GOT3 (cell line): ENCODE results near the gene SOX6.
"Not testable (repeated sequence)": the region's sequence is repeated elsewhere in the genome, so short reads cannot be mapped to it uniquely, and the experiment has no call there.

Source experiments
- DNase-seq: peaks from one replicate; lab custom pipeline; 2025; ENCODE audit warnings: mixed read lengths; lab: John Stamatoyannopoulos, UW

SOX6 gene

GRCh38 chr11:16149476-16149875, 206.9 kb downstream of the SOX6 start:
- no peak for DNase-seq

GRCh38 chr11:16148301-16148931, 207.9 kb downstream of the SOX6 start:
- DNase-seq: no peak

- not testable (repeated sequence) for DNase-seq
Measured at GRCh38 chr11:16146980-16147379, 209.4 kb downstream of the SOX6 start.

- not testable (repeated sequence) for DNase-seq
Measured at GRCh38 chr11:16141614-16142013, 214.7 kb downstream of the SOX6 start.

GRCh38 chr11:16141162-16141561, 215.2 kb downstream of the SOX6 start:
- DNase-seq: not testable (repeated sequence)

- DNase-seq: no peak
Measured at GRCh38 chr11:16136792-16137390, 219.5 kb downstream of the SOX6 start.

GRCh38 chr11:16133867-16134266, 222.5 kb downstream of the SOX6 start:
- no peak for DNase-seq

- DNase-seq: no peak
Measured at GRCh38 chr11:16127732-16128131, 228.6 kb downstream of the SOX6 start.

GRCh38 chr11:16126362-16126761, 230.0 kb downstream of the SOX6 start:
- DNase-seq: no peak

GRCh38 chr11:16125796-16126195, 230.6 kb downstream of the SOX6 start:
- DNase-seq: no peak

- no peak for DNase-seq
Measured at GRCh38 chr11:16124390-16124789, 232.0 kb downstream of the SOX6 start.

GRCh38 chr11:16121853-16122252, 234.5 kb downstream of the SOX6 start:
- DNase-seq: no peak

- no peak for DNase-seq
Measured at GRCh38 chr11:16120008-16120407, 236.3 kb downstream of the SOX6 start.

- DNase-seq: no peak
Measured at GRCh38 chr11:16117989-16118756, 238.2 kb downstream of the SOX6 start.

- DNase-seq: no peak
Measured at GRCh38 chr11:16114978-16115871, 241.1 kb downstream of the SOX6 start.

GRCh38 chr11:16114431-16114830, 241.9 kb downstream of the SOX6 start:
- no peak for DNase-seq

- no peak for DNase-seq
Measured at GRCh38 chr11:16111690-16112089, 244.7 kb downstream of the SOX6 start.

- DNase-seq: no peak
Measured at GRCh38 chr11:16110886-16111285, 245.5 kb downstream of the SOX6 start.

- DNase-seq: no peak
Measured at GRCh38 chr11:16099343-16099900, 256.9 kb downstream of the SOX6 start.

GRCh38 chr11:16098526-16099205, 257.7 kb downstream of the SOX6 start:
- DNase-seq: no peak

- DNase-seq: no peak
Measured at GRCh38 chr11:16097543-16097942, 258.8 kb downstream of the SOX6 start.
